SK-N-SH treated with all-trans-retinoic acid at 6 μM for 48 hours (cell line): ENCODE results near the gene CSTA.

Source experiments
- ARNTL ChIP-seq: fragments of 450-650 bp; formaldehyde crosslinking; IDR thresholded peaks from 2 replicates; pipeline ENCODE4 v1.5.0; 2020; ENCODE audit warnings: low read depth, mild to moderate bottlenecking, moderate library complexity, borderline replicate concordance
- CSDC2 ChIP-seq: fragments of 250-450 bp; sonication (Bioruptor Pico); IDR thresholded peaks from 2 replicates; pipeline ENCODE4 v1.5.0; 2020; ENCODE audit warnings: mild to moderate bottlenecking, moderate library complexity
- OSR1 ChIP-seq: fragments of 250-450 bp; sonication (Bioruptor Pico); IDR thresholded peaks from 2 replicates; pipeline ENCODE4 v1.8.0; 2022; ENCODE audit warnings: moderate library complexity, mild to moderate bottlenecking, inconsistent platforms
- PATZ1 ChIP-seq: fragments of 250-450 bp; sonication (Bioruptor Pico); IDR thresholded peaks from 2 replicates; pipeline ENCODE4 v1.8.0; 2020; ENCODE audit warnings: mild to moderate bottlenecking, moderate library complexity, borderline replicate concordance
- PPARA ChIP-seq: fragments of 250-450 bp; sonication (Bioruptor Pico); IDR thresholded peaks from 2 replicates; pipeline ENCODE4 v1.5.0; 2020; ENCODE audit warnings: mild to moderate bottlenecking, borderline replicate concordance
- TOX ChIP-seq: fragments of 250-450 bp; sonication (Bioruptor Pico); IDR thresholded peaks from 2 replicates; pipeline ENCODE4 v1.8.0; 2021; ENCODE audit warnings: mild to moderate bottlenecking, moderate library complexity, borderline replicate concordance
- ZFP3 ChIP-seq: fragments of 250-450 bp; sonication (Bioruptor Pico); IDR thresholded peaks from 2 replicates; pipeline ENCODE4 v1.5.0; 2020; ENCODE audit warnings: mild to moderate bottlenecking, moderate library complexity
- ZFP30 ChIP-seq: fragments of 450-650 bp; formaldehyde crosslinking; IDR thresholded peaks from 2 replicates; pipeline ENCODE4 v1.5.0; 2022; ENCODE audit warnings: mild to moderate bottlenecking, moderate library complexity
- ZNF70 ChIP-seq: fragments of 450-650 bp; formaldehyde crosslinking; IDR thresholded peaks from 2 replicates; pipeline ENCODE4 v1.5.0; 2020; ENCODE audit warnings: mild to moderate bottlenecking, moderate library complexity
- TF ChIP-seq, protein P1 (sequence below): fragments of 250-450 bp; sonication (Bioruptor Pico); IDR thresholded peaks from 2 replicates; pipeline ENCODE4 v1.5.1; 2020; ENCODE audit warnings: low read depth, mild to moderate bottlenecking, moderate library complexity
- TF ChIP-seq, protein P2 (sequence below): fragments of 250-450 bp; sonication (Bioruptor Pico); IDR thresholded peaks from 2 replicates; pipeline ENCODE4 v1.8.0; 2021; ENCODE audit warnings: low read depth, mild to moderate bottlenecking, moderate library complexity, borderline replicate concordance

GRCh38 chr3:122362026-122362425 is 37.0 kb downstream of the CSTA start:
- TF ChIP-seq ARNTL (CRISPR knock-in tag) (no peak), ZFP3 (no peak), TOX (CRISPR knock-in tag) (no peak), OSR1 (CRISPR knock-in tag) (no peak), PATZ1 (no peak), ZFP30 (CRISPR knock-in tag) (no peak), CSDC2 (CRISPR knock-in tag) (no peak), PPARA (CRISPR knock-in tag) (no peak), ZNF70 (no peak)
- TF ChIP-seq, protein P1, sequence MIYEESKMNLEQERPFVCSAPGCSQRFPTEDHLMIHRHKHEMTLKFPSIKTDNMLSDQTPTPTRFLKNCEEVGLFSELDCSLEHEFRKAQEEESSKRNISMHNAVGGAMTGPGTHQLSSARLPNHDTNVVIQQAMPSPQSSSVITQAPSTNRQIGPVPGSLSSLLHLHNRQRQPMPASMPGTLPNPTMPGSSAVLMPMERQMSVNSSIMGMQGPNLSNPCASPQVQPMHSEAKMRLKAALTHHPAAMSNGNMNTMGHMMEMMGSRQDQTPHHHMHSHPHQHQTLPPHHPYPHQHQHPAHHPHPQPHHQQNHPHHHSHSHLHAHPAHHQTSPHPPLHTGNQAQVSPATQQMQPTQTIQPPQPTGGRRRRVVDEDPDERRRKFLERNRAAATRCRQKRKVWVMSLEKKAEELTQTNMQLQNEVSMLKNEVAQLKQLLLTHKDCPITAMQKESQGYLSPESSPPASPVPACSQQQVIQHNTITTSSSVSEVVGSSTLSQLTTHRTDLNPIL (CRISPR knock-in tag), result no peak
- TF ChIP-seq, protein P2, sequence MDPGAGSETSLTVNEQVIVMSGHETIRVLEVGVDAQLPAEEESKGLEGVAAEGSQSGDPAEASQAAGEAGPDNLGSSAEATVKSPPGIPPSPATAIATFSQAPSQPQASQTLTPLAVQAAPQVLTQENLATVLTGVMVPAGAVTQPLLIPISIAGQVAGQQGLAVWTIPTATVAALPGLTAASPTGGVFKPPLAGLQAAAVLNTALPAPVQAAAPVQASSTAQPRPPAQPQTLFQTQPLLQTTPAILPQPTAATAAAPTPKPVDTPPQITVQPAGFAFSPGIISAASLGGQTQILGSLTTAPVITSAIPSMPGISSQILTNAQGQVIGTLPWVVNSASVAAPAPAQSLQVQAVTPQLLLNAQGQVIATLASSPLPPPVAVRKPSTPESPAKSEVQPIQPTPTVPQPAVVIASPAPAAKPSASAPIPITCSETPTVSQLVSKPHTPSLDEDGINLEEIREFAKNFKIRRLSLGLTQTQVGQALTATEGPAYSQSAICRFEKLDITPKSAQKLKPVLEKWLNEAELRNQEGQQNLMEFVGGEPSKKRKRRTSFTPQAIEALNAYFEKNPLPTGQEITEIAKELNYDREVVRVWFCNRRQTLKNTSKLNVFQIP, result no peak
